ENCODE results near the gene ARHGEF28. TPM values are rescaled to one million over a fixed set of nuclear protein-coding genes. Genes with fewer than 3 reads are reported as not detected.

ARHGEF28 gene
- total and polyA plus RNA-seq, 2 of the 4 experiments (the other 2 are of a cell fraction), result 3.6 to 16.0 TPM

GRCh38 chr5:73815631-73816030, 189.6 kb downstream of the ARHGEF28 start (continued):
- no peak for TF ChIP-seq CTCF (conservative IDR thresholded peaks at IDR 0.05; ENCODE audit: low read depth, low read length)

- DNase-seq, result peak; percentile 92
- H2BK15ac ChIP-seq (ENCODE audit: low read depth, low read length), result peak overlapping the region; percentile 99; the same call in 2 of the 3 replicates
- no peak overlapping the region for H3K4me3 ChIP-seq (ENCODE audit: insufficient read depth, low read depth, low read length)
- ATAC-seq (ENCODE audit: low read depth), result peak; percentile 56
- peak overlapping the region; percentile 92 for H4K91ac ChIP-seq (ENCODE audit: insufficient read depth, low read depth, low read length)
- WGBS, 2 experiments (ENCODE audit: extremely low coverage in 2 of 2, insufficient read length in 1 of 2), result 100% methylated on average over 1 of the region's 5 CpGs; no CpG with 5 or more reads in 1 of the 2 experiments
- H3K56ac ChIP-seq (ENCODE audit: extremely low read depth, insufficient read depth, low read length), result peak overlapping the region; percentile 80; the same call in 1 of the 2 replicates
- H3K27me3 ChIP-seq (ENCODE audit: control insufficient read depth, insufficient read depth, low read length), result no peaks in the 10 kb centered on the region
- peak overlapping the region; percentile 95 for H3K27ac ChIP-seq (ENCODE audit: insufficient read depth, low read length)
- H2BK120ac ChIP-seq (ENCODE audit: low read depth, low read length), result peak overlapping the region; percentile 98
- POLR2A ChIA-PET (ENCODE audit: unreplicated experiment), result no interaction called here
- H3K18ac ChIP-seq (ENCODE audit: low read depth, low read length), result peak overlapping the region; percentile 99
- H3K9me1 ChIP-seq (ENCODE audit: insufficient read depth, low read length), result peaks cover 34% of the 10 kb centered on the region
- TF ChIP-seq FOS (IDR thresholded peaks at IDR 0.05; ENCODE audit: low read depth, low read length), result peak; percentile 23; the same call in 1 of the 2 replicates
- peak; percentile 97 for TF ChIP-seq CEBPB (IDR thresholded peaks at IDR 0.05; ENCODE audit: low read depth, low read length)
- no peak for TF ChIP-seq MAFK (IDR thresholded peaks at IDR 0.05; ENCODE audit: low read depth, low read length)
- no TSS peak for BruUV-seq (replicated peaks)
- peak overlapping the region; percentile 97 for H2BK5ac ChIP-seq (ENCODE audit: low read depth, low read length, poor library complexity, severe bottlenecking)
- intact Hi-C loops (cut with micrococcal nuclease) (no loop called here), in situ Hi-C loops (cut with MboI; ENCODE audit: low sequenced_read_pairs) (no loop called here), dilution Hi-C loops (cut with HindIII; ENCODE audit: low sequenced_read_pairs, unreplicated experiment) (no loop called here)
- peak overlapping the region; percentile 97 for H2AK5ac ChIP-seq (ENCODE audit: low read depth, low read length)
- peak overlapping the region; percentile 99 for H3K4ac ChIP-seq (ENCODE audit: low read depth, low read length)
- no peak overlapping the region for H3K9ac ChIP-seq (ENCODE audit: low read depth, low read length)
- 0 out of 2 replicates have a peak, but pooled peaks cover 1% of the 10 kb centered on the region for H3K36me3 ChIP-seq (ENCODE audit: control insufficient read depth, insufficient read depth, low read length)
- H4K20me1 ChIP-seq (ENCODE audit: insufficient read depth, low read length), result no peaks in the 10 kb centered on the region
- peak overlapping the region; percentile 97 for H3K14ac ChIP-seq (replicated peaks; ENCODE audit: low read depth, low read length)
- H3K9me3 ChIP-seq (ENCODE audit: control insufficient read depth, insufficient read depth, low read length), result no peaks in the 10 kb centered on the region
- peak overlapping the region; percentile 99 for H2BK20ac ChIP-seq (ENCODE audit: low read depth, low read length)
- H4K8ac ChIP-seq (ENCODE audit: low read depth in 2 of 2, low read length in 2 of 2), result peak overlapping the region; percentile 93 to 99
- no peak overlapping the region for H3K4me2 ChIP-seq (ENCODE audit: low read depth, low read length)
- H3K23ac ChIP-seq (ENCODE audit: low read depth, low read length), result peak overlapping the region; percentile 85; the same call in 1 of the 2 replicates
- peaks cover 22% of the 10 kb centered on the region for H3K4me1 ChIP-seq (ENCODE audit: control insufficient read depth, insufficient read depth, low read length)
- peak overlapping the region; percentile 94 for H4K5ac ChIP-seq (ENCODE audit: low read depth, low read length)
- peaks cover 5 to 44% of the 10 kb centered on the region in 2 experiments; a peak in 2 of 4 replicates for H3K79me1 ChIP-seq (ENCODE audit: low read depth in 1 of 2, low read length in 2 of 2)
- no peak overlapping the region for H2AK9ac ChIP-seq (replicated peaks; ENCODE audit: low read depth, low read length, poor library complexity)
- H2AFZ ChIP-seq (replicated peaks; ENCODE audit: low read length, poor library complexity), result no peak overlapping the region
- CTCF ChIA-PET, result interaction anchor here (2.5 kb wide), 1 partner anchor 10 kb away, joined by 8 read pairs; no protein-coding TSS in a partner anchor
These were observed 190.8 kb downstream of the ARHGEF28 start for GRCh38 chr5:73816656-73817420.
